BLaER1 treated with 17β-estradiol and CSF1 and Interleukin-3, amounts not matched to agents 10 nM and 100 nM (cell line): ENCODE data around the gene SRL.
A peak's percentile ranks its signal among the peaks of the same experiment; 100 is the strongest.

Experiments used
- H3K27ac ChIP-seq, 11 experiments: shearing (Covaris generic); formaldehyde crosslinking; 2 replicates each; pipeline ENCODE4 v1.8.1; 2022
- H3K27me3 ChIP-seq, 11 experiments: shearing (Covaris generic); formaldehyde crosslinking; 2 replicates each; pipeline ENCODE4 v1.8.1; 2022
- H3K36me3 ChIP-seq, 11 experiments: shearing (Covaris generic); formaldehyde crosslinking; 2 replicates each; pipeline ENCODE4 v1.8.1; 2022
- H3K4me1 ChIP-seq, 10 experiments: shearing (Covaris generic); formaldehyde crosslinking; 2 replicates each; pipeline ENCODE4 v1.8.1; 2022
- H3K4me2 ChIP-seq, 11 experiments: shearing (Covaris generic); formaldehyde crosslinking; 2 replicates each; pipeline ENCODE4 v1.8.1; 2022
- H3K4me3 ChIP-seq, 10 experiments: shearing (Covaris generic); formaldehyde crosslinking; 2 replicates each; pipeline ENCODE4 v1.8.1; 2022
- H3K9ac ChIP-seq, 11 experiments: shearing (Covaris generic); formaldehyde crosslinking; 2 replicates each; pipeline ENCODE4 v1.8.1; 2022
- H3K9me3 ChIP-seq, 11 experiments: shearing (Covaris generic); formaldehyde crosslinking; replicated peaks in 1 of 11; 2 replicates each; pipeline ENCODE4 v1.8.1; 2022
- H4K20me1 ChIP-seq, 11 experiments: shearing (Covaris generic); formaldehyde crosslinking; 2 replicates each; pipeline ENCODE4 v1.8.1; 2022
- Cebpa-rat ChIP-seq, 11 experiments: shearing (Covaris generic); IDR thresholded peaks; 2 replicates each; pipeline ENCODE4 v1.8.1; 2022

The SRL gene

GRCh38 chr16:4241258-4241927, 487 bp downstream of the SRL start:
- H3K4me1 ChIP-seq = peaks cover 20 to 39% (median 29%) of the 10 kb centered on the region in 10 experiments
- H3K27ac ChIP-seq = no peak overlapping the region
- H3K36me3 ChIP-seq = no peaks in the 10 kb centered on the region
- peaks cover 0 to 12% (median 5%) of the 10 kb centered on the region in 11 experiments; a peak in 3 of 22 replicates for H3K9me3 ChIP-seq
- H3K4me2 ChIP-seq = 0 out of 22 replicates have a peak overlapping the region, but pooled peaks of 2 of the 11 experiments have one; percentile 12 to 18
- H4K20me1 ChIP-seq = no peaks in the 10 kb centered on the region
- no peaks in the 10 kb centered on the region for H3K27me3 ChIP-seq
- no peak overlapping the region for H3K4me3 ChIP-seq
- no peak for TF ChIP-seq Cebpa-rat (IDR thresholded peaks at IDR 0.05)
- no peak overlapping the region for H3K9ac ChIP-seq

- Histone ChIP-seq H3K4me2 (no peak overlapping the region), H3K4me3 (no peak overlapping the region), H3K9me3 (peaks cover 0 to 12% (median 5%) of the 10 kb centered on the region in 11 experiments; a peak in 3 of 22 replicates), H3K27ac (no peak overlapping the region), H3K4me1 (peaks cover 18 to 33% (median 24%) of the 10 kb centered on the region in 10 experiments), H4K20me1 (no peaks in the 10 kb centered on the region), H3K9ac (no peak overlapping the region), H3K27me3 (no peaks in the 10 kb centered on the region), H3K36me3 (no peaks in the 10 kb centered on the region)
- no peak for TF ChIP-seq Cebpa-rat (IDR thresholded peaks at IDR 0.05)
These were observed 1.3 kb downstream of the SRL start for GRCh38 chr16:4240624-4241023.

GRCh38 chr16:4239682-4240175, 2.2 kb downstream of the SRL start:
- H3K36me3 ChIP-seq = no peaks in the 10 kb centered on the region
- no peak overlapping the region for H3K27ac ChIP-seq
- H3K27me3 ChIP-seq = no peaks in the 10 kb centered on the region
- peaks cover 18 to 38% (median 24%) of the 10 kb centered on the region in 10 experiments for H3K4me1 ChIP-seq
- peak overlapping the region; percentile 45 to 80 (median 69) for H3K4me2 ChIP-seq
- TF ChIP-seq Cebpa-rat (IDR thresholded peaks at IDR 0.05) = no peak
- H3K4me3 ChIP-seq = no peak overlapping the region
- H4K20me1 ChIP-seq = no peaks in the 10 kb centered on the region
- peaks cover 0 to 12% (median 5%) of the 10 kb centered on the region in 11 experiments; a peak in 3 of 22 replicates for H3K9me3 ChIP-seq
- 0 out of 22 replicates have a peak overlapping the region, but pooled peaks of 1 of the 11 experiments have one; percentile 5 for H3K9ac ChIP-seq

- Histone ChIP-seq H3K9me3 (peaks cover 0 to 10% (median 2%) of the 10 kb centered on the region in 11 experiments; a peak in 3 of 22 replicates), H3K36me3 (no peaks in the 10 kb centered on the region), H3K4me1 (peaks cover 19 to 45% (median 31%) of the 10 kb centered on the region in 10 experiments), H3K27ac (no peak overlapping the region), H3K4me3 (no peak overlapping the region), H3K4me2 (peak overlapping the region; percentile 45 to 80 (median 69)), H3K9ac (peak overlapping the region in 1 of 11 experiments; percentile 19; a peak in 1 of 22 replicates), H4K20me1 (no peaks in the 10 kb centered on the region), H3K27me3 (no peaks in the 10 kb centered on the region)
- no peak for TF ChIP-seq Cebpa-rat (IDR thresholded peaks at IDR 0.05)
These were observed 2.9 kb downstream of the SRL start for GRCh38 chr16:4239020-4239419.

GRCh38 chr16:4233431-4233830, 8.4 kb downstream of the SRL start:
- H3K27ac ChIP-seq = no peak overlapping the region
- H3K9me3 ChIP-seq = peaks cover 0 to 12% (median 0%) of the 10 kb centered on the region in 11 experiments; a peak in 5 of 22 replicates
- no peak overlapping the region for H3K9ac ChIP-seq
- no peaks in the 10 kb centered on the region for H3K27me3 ChIP-seq
- H3K4me1 ChIP-seq = peaks cover 2 to 37% (median 30%) of the 10 kb centered on the region in 10 experiments
- no peak overlapping the region for H3K4me3 ChIP-seq
- no peaks in the 10 kb centered on the region for H4K20me1 ChIP-seq
- peak overlapping the region in 8 of 11 experiments; percentile 11 to 72 (median 44); a peak in 11 of 22 replicates for H3K4me2 ChIP-seq
- no peak for TF ChIP-seq Cebpa-rat (IDR thresholded peaks at IDR 0.05)
- H3K36me3 ChIP-seq = no peaks in the 10 kb centered on the region

- Histone ChIP-seq H3K4me1 (peaks cover 0 to 32% (median 26%) of the 10 kb centered on the region in 10 experiments; a peak in 16 of 20 replicates), H3K27me3 (no peaks in the 10 kb centered on the region), H4K20me1 (no peaks in the 10 kb centered on the region), H3K4me3 (no peak overlapping the region), H3K9me3 (peaks cover 0 to 15% (median 4%) of the 10 kb centered on the region in 11 experiments; a peak in 8 of 22 replicates), H3K9ac (0 out of 22 replicates have a peak overlapping the region, but pooled peaks of 1 of the 11 experiments have one; percentile 29), H3K27ac (no peak overlapping the region), H3K4me2 (peak overlapping the region in 8 of 11 experiments; percentile 11 to 72 (median 44); a peak in 13 of 22 replicates), H3K36me3 (no peaks in the 10 kb centered on the region)
- no peak for TF ChIP-seq Cebpa-rat (IDR thresholded peaks at IDR 0.05)
These were observed 9.1 kb downstream of the SRL start for GRCh38 chr16:4232541-4233386.

- TF ChIP-seq Cebpa-rat (IDR thresholded peaks at IDR 0.05) = no peak
- H3K4me1 ChIP-seq = peaks cover 0 to 32% (median 26%) of the 10 kb centered on the region in 10 experiments; a peak in 16 of 20 replicates
- peaks cover 0 to 23% (median 6%) of the 10 kb centered on the region in 11 experiments; a peak in 12 of 22 replicates for H3K9me3 ChIP-seq
- no peaks in the 10 kb centered on the region for H3K27me3 ChIP-seq
- H3K4me3 ChIP-seq = no peak overlapping the region
- no peak overlapping the region for H3K9ac ChIP-seq
- H3K4me2 ChIP-seq = peak overlapping the region in 1 of 11 experiments; percentile 4; a peak in 1 of 22 replicates
- no peaks in the 10 kb centered on the region for H3K36me3 ChIP-seq
- H3K27ac ChIP-seq = no peak overlapping the region
- no peaks in the 10 kb centered on the region for H4K20me1 ChIP-seq
These were observed 10.0 kb downstream of the SRL start for GRCh38 chr16:4231886-4232285.

- Histone ChIP-seq H3K4me1 (peaks cover 0 to 32% (median 26%) of the 10 kb centered on the region in 10 experiments; a peak in 16 of 20 replicates), H3K4me2 (peak overlapping the region in 2 of 11 experiments; percentile 4 to 19; a peak in 2 of 22 replicates), H3K9me3 (peaks cover 0 to 29% (median 6%) of the 10 kb centered on the region in 11 experiments; a peak in 12 of 22 replicates), H3K4me3 (no peak overlapping the region), H3K27me3 (no peaks in the 10 kb centered on the region), H4K20me1 (no peaks in the 10 kb centered on the region), H3K27ac (no peak overlapping the region), H3K9ac (no peak overlapping the region), H3K36me3 (no peaks in the 10 kb centered on the region)
- no peak for TF ChIP-seq Cebpa-rat (IDR thresholded peaks at IDR 0.05)
These were observed 10.5 kb downstream of the SRL start for GRCh38 chr16:4231367-4231766.

- no peak overlapping the region for H3K4me3 ChIP-seq
- no peak overlapping the region for H3K4me2 ChIP-seq
- no peak for TF ChIP-seq Cebpa-rat (IDR thresholded peaks at IDR 0.05)
- peaks cover 0 to 7% (median 3%) of the 10 kb centered on the region in 10 experiments; a peak in 8 of 20 replicates for H3K4me1 ChIP-seq
- H3K27me3 ChIP-seq = no peaks in the 10 kb centered on the region
- no peak overlapping the region for H3K27ac ChIP-seq
- H3K36me3 ChIP-seq = no peaks in the 10 kb centered on the region
- peaks cover 0 to 23% (median 5%) of the 10 kb centered on the region in 11 experiments; a peak in 9 of 22 replicates for H3K9me3 ChIP-seq
- H3K9ac ChIP-seq = no peak overlapping the region
- no peaks in the 10 kb centered on the region for H4K20me1 ChIP-seq
These were observed 14.9 kb downstream of the SRL start for GRCh38 chr16:4227040-4227332.
